Suppressor macrophage treated with lipopolysaccharide for 4 hours (primary cell): Measurements from ENCODE around the gene SETD3.

Experiments used
- DNase-seq: peaks from one replicate; pipeline ENCODE4 v3.0.0-alpha.2; 2020

The SETD3 gene

DNA sequence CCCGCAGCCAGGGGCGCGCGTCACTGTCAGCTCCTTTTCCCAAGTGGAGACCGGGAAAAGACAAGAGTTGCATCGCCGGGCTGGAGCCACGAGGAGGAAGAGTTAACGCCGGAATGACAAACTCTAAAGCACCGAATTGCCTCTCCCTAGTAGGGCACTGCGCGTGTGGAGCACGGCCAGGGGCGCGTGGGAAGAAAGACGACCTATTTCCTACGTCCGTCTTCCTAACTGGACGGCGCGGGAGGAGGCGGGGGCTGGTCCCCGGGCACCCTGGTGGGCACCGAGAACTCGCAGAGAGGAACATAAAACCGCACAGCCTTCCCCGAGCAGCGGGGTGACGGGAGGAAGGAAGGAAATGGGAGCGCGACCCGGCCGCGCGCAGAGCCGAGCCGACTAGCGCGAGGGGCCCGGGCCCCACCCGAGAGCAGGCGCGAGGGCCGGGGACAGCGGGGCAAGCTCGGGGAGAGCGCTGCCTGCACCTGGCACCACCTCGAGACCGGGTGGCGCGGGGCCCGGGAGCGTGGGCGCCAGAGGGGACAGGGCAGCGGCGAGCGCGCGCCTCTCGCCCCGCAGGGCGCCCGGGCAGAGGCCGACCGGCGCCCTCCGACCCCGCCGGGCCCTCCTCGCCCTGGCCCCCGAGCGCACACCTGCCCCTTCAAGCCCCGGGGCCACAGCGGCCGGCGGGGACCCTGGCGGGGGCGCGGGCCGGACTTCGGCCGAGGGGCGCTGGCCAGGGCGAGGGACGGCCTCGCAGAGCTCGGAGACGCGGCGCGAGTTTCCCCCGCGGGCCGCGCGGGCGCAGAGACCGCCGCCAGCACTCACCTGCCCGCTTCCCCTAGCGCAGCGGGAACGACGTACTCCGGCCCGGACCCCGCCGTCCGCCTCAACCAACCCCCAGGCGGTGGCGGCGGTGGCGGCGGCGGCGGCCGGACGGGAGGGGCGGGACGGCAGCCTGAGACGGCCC is at the start of gene SETD3:
SETD3 (minus strand) TSS at position 954 of the 964 bp plus-strand sequence. CDS start 15,054 bp downstream, outside the sequence.
- DNase-seq, result peak; percentile 86

- DNase-seq, result no peak
Measured at GRCh38 chr14:99529899-99530298, 49.2 kb upstream of the SETD3 start.

GRCh38 chr14:99527427-99528076 is 46.9 kb upstream of the SETD3 start:
- no peak for DNase-seq

GRCh38 chr14:99527026-99527425 is 46.4 kb upstream of the SETD3 start:
- DNase-seq, result no peak

DNA sequence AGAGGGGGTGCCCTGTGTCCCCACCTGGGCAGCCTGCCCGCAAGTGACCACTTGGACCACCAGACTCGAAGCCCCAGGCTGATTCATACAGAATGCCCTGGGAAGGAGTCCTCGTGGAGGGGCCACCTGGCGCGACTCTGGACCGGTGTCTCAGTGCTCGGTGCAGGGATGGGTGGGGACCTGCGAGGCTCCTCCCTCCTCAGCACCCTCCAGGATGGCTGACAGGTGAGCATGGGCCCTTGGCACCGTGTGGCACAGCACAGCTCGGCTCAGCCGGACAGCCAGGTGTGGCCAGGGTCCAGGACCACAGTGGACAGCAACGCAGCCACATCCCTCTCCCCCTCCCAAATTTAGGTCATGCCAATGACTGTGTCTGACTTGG is 45.0 kb upstream of the SETD3 start:
- no peak for DNase-seq

DNA sequence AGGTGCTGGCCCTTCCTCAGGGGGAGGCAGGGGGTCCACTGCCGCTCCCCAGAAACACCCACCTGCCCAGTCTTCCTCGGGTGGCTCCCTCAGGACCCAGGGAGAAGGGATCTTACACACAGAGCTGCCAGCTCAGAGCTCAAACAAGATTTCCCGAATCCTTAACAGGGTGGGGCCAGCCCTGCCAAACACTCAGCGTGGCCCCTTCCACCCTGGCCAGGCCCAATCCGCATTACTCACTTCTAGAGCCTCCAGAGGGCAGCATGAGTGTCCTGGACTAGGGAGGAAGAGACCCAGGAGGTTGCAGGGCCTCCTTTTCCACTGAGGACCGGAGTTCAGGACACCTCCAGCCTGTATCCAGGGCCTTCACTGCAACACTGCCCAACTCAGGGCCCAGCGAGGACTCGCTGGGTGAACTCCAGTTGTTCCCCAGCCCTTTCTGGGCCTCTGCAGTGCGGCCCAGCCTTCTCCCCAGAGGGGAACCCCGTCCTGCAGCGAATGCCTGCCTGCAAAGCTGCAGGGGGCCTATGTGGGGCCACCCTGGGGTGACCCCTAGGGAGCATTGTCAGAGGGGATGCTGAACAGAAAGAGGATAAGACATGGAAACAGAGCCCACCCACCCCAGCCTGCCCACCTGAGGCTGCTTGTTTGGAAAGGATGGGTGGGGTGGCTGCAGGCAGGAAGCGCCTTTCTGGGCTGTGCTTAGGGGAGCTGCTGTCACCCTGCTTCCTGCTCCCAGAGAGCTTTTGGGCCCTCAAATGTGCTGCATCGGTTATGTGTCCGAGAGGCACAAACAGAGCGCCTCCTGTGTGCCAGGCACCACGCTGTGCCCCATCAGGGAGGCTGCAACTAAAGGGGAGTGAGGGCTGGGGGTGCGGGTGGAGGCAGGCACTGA is 44.4 kb upstream of the SETD3 start:
- no peak for DNase-seq

DNA sequence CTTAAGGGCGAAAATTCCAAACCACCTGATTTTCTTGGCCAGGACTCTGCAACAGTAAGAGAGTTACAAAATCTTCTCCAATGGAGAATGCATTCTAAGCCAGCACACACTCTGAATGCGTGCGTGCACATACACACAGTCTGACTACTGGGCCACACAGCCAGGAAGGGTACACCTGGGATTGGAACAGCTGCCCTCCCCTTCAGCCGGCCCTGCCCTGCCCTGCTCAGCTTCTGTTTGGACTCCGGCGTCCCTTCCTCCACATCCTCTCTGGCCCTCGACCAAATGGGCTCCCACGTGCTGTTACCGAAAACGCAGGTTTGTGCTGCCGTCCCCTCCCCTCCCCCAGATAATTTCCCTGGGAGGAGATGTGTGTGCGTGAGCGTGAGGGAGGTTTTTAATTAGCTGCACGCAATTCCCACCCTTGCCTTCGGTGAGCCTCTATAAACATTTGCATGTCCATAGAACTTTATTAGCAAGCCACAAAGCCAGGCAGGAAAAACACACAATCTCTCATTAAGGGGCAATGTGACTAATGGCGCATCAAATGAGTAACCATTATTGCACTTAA is 43.5 kb upstream of the SETD3 start:
- DNase-seq, result no peak

GRCh38 chr14:99523704-99524055 is 43.0 kb upstream of the SETD3 start:
- no peak for DNase-seq

- DNase-seq, result no peak
Measured at GRCh38 chr14:99522934-99523703, 42.5 kb upstream of the SETD3 start.

GRCh38 chr14:99522457-99522891 is 41.8 kb upstream of the SETD3 start:
- DNase-seq, result no peak

DNA sequence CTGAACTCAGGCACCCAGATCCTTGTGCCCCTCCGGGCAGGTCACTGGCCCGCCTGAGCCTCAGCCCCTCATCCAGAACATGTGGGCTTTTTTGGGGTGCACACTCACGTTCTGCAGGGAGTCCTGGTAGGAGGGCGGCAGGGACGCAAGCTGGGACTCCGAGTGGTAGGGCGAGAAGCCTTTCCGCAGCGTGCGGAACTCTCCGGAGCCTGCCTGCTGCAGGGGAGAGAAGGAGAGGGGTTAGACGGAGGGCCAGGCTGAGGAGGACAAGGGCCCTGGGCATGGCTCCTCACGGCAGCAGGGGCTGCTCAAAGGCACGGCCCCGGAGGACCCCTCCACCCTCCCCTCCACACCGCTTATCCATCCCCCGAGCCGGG is 41.4 kb upstream of the SETD3 start:
- DNase-seq, result no peak

DNA sequence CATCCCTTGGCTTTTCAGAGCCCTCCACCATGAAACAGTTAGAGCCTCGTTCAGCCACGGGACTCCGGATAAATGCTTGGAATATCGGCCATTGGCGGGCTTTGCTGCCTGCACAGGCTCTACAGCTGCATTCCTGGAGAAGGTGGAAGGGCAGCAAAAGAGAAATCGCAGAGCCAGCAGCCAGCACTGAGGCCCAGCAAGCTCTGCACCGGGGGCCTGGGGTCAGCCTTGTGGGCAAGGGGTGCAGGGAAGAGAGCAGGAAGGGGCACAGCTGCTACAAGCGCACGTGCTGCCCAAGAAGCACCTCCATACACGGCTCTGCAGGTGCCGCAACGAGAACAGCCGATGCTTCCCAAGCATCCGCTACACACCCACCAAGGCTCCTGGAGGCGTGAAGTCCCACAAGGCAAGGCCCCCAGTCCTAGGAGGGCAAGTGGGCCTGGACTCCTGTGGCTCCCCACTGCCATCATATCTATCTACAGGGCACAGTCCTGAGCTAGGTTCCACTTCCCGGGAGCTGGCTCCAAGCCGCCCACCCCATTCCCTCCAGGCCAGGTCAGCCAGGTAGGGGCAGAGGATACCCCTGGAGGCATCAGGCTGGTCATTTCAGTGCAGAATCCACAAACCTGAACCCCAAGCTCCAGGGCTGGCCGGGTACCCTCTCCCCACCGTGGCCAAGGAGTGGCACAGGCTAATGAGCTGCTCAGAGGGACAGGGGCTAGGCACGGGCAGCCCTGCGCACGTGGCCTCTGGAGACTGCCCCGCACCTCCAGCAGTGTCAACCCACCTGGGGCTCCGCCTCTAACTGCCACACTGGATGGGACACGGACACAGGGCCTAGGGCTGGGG is 40.7 kb upstream of the SETD3 start:
- no peak for DNase-seq

DNA sequence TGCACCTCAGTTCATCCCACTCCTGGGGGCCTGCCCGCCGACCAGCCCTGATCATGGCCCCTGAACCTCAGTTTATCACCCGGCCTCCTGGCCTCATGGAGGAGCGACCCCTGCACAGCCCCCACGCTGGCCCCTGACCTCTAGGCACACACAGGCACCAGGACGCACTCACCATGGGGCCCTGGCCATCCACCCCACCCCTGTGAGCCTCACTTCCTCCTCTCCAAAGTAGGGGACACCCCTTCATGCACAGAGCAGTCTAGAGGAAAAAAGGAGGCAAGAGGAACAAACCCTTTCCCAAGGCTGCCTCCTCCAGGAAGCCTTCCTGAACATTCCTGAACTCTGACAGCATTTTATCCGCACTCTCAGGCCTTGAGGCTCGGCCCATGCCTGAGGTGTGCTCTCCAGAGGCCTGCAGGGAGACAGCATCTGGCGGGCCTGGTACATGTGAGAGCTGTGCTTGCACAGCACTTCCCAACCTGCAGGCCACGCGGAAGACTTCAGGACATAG is 40.0 kb upstream of the SETD3 start:
- DNase-seq, result no peak

DNA sequence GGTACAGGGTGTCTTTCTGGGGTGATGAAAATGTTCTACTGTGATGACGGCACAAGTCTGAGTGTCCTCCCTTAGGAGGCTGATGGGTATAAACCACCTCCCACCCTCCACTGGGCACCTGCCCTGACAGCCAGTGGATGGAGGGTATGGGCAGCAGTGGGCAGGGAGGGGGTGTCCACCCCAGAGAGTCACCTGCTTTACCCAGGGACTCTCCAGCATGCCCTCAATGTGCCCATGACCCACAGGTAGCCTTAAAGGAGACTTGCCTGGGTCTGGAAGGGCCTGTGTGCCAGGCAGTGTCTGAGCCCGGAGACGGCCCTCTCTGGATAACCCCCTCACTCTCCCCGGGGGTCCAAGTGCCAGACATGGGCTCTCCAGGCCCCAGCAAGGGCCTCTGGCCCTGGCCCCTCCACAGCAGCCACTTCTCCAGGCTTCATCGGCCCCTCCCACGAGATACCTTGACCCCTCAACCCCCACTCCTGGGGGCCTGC is 39.3 kb upstream of the SETD3 start:
- DNase-seq, result no peak

GRCh38 chr14:99519347-99519881 is 38.8 kb upstream of the SETD3 start:
- DNase-seq, result no peak

GRCh38 chr14:99518441-99519346 is 38.0 kb upstream of the SETD3 start:
- DNase-seq, result peak; percentile 75

- no peak for DNase-seq
Measured at GRCh38 chr14:99517643-99518381, 37.2 kb upstream of the SETD3 start.

DNA sequence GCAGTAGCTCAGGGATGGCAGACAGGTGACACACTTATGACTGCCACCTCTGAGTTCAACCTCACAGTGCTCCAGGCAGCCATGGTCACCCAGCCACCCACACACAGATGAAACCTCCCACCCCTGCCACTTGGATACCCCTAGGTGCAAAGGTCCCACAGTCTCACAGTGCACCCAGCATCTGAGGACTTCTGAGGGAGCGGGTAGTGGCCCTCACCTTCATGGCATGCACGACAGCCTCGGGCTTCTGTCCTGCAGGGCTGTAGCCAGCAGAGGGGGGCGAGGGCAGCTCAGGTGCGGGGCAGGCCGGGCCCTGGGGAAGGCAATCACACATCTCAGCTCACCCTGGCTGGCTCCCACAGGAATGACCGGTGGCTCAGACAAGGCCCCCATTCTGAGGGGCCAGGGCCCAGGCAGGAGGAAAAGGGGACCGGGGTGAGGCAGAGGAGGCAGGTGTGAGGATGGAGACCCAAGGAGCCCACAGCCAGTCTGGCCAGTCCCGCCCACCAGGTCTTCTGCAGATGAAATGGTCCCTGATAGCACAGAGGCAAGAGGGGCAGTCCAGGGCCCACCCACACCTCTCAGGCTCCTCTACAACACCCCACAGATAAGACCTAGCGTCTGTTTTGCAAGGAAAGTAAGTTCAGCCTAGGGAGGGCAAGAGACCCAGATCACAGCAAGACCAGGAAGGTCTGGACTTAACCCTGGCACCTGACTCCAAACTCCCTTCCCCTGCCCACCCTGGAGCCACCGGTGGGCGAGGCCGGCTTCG is 36.4 kb upstream of the SETD3 start:
- no peak for DNase-seq
